H4 (cell line): ENCODE measurements around the gene RAD51B. TPM values are rescaled to one million over a fixed set of nuclear protein-coding genes. Genes with fewer than 3 reads are reported as not detected.

Source experiments
- DNase-seq: peaks from one replicate; pipeline ENCODE4 v3.0.0-alpha.2; 2015; ENCODE audit warnings: low spot score
- total RNA-seq: library from RNA; depleted of rRNA; stranded (reverse); fragments of >200 nt; shearing (Covaris generic); gene quantifications from 2 replicates; pipeline ENCODE4 v1.2.3, GENCODE V29; 2014

Gene RAD51B
- total RNA-seq, 1 experiment from 2014 or later = 11.2 TPM

DNA sequence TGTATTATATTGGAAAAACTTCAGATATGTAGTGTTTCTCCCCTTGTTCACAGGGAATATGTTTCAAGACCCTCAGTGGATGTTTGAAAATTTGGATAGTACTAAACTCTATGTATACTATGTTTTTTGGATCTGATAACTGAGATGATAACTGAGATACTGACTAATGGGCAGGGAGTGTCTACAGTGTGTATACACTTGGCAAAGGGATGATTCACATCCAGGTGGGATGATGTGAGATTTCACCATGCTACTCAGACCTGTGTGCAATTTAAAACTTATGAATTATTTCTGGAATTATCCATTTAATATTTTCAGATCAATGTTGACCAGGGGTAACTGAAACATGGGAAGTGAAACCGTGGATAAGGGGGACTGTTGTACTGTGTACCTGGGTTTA is 13.8 kb downstream of the RAD51B start:
- DNase-seq = no peak

DNA sequence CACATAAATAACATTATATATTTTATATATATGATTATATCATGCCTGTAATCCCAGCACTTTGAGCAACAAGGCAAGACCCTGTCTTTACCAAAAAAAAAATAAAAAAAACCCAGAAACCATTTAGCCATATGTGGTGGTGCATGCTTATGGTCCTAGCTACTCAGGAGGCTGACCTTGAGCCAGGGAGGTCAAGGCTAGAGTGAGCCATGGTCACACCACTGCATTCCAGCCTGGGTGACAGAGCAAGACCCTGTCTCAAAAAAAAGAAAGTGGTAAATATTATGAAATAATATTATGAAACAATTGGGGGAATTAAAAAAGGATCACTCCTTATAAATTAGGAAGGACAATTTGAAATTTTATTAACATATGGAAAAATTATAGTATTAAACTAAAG is 16.0 kb downstream of the RAD51B start:
- DNase-seq = no peak

DNA sequence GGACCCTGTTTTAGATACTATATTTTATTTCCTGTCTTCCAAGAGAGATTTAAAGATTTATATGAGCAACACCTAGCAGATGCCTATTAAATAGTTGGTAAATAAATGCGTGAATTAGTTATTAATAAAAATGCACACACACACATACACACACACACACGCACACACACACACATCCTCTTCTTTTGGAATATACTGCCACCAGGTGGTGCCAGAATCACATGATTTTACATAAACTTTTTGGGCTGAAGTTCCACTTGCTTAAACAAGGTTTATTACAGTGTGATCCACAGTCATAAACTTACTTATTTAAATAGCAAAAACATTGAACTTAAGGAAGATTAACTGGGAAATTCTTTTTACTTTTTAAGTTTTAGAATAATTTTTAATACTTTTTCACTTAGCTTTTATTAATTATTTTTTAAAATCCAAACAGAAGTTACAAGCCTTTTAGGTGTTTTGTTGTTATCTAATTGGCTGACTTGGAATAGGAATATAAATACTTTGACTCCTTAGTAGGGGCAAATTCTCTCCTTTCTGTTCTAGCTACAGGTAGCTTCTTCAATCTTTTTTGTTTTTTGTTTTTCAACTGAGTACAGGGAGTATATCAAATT is 17.5 kb downstream of the RAD51B start:
- DNase-seq = peak; percentile 71

DNA sequence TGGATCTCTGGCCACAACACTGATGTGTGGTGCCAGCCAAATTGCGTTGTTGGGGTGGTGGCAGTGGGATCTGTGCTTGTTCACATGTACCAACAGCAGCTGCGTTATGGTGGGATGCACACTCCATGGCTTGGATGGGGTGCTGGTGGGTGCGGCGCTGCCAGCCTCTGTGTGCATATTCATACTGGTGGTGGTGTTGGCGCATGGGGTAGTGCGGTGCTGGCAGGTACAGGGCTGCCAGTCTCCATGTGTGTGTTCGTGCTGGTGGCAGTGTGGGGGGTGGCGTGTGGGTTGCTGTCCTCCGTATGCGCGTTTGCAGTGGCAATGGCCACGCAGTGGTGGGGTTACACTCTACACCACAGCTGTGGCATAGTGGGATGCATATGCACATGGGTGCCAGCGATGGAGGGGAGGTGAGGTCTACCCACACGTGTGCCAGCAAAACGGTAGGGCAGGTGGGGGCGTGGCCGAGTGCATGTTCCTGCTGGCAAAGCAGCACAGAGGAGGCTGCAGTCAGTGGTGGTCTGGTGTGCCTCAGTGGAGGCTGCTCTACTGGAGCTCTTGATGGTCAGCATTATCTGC is 26.5 kb downstream of the RAD51B start:
- no peak for DNase-seq

DNA sequence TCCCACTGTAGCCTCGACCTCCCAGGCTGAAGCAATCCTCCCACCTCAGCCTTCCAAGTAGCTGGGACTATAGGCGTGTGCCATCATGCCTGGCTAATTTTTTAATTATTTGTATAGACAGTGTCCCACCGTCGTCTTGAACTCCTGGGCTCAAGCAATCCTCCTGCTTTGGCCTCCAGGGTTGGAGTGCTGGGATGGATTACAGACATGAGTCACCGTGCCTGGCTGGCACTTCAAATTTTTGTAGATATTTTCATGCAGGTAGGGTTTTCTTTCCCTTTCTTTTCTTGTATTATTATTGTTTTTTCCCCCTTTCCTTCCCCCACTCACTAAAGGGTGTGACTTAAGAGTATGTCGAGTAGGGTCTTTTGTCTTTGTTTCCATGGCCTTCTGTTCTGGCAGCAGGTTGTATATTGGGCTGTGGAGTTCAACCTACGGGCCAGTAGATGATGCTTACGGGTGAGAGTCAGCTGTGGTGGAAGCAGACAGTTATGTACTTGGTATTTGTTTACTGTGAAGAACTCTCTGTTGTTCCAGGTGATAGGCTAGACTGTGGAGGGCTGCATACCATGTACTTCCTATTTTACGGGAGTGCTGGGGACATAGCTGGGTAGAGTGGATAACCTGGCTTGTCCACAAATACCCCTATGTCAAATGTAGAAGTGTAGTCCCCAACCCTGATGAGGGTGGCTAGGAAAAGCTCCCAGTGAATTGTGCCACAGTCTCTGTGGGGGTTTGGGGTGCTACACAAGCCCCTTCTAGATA is 30.7 kb downstream of the RAD51B start:
- no peak for DNase-seq

DNA sequence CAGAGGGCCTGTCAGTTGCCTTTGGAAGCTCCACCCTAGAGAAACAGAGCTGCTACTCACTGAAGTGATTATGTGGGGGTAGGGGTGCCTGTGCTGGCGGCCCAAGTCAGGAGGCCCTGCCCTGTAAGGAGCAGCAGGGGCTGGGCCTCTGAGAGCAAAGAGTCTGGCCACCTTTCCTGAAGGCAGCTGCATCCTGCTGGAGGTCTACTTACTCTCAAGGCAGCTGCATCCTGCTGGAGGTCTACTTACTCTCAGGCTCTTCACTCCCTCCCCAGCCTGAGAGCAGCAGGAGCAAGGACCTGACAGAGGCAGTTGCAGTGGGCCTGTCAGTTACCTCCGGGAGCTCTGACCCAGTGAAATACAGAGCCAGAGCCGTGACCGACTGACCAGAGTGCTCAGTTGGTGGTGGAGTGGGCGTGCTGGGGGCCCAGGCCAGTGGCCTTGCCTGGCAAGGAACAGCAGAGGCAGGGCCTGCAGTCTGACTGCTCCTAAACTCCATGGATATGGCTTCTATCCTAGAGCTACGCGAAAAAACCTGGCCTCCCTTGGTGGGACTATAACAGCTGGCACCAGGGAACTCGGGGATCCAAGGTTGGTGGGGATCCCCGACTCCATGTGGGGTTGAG is 32.3 kb downstream of the RAD51B start:
- DNase-seq = no peak

DNA sequence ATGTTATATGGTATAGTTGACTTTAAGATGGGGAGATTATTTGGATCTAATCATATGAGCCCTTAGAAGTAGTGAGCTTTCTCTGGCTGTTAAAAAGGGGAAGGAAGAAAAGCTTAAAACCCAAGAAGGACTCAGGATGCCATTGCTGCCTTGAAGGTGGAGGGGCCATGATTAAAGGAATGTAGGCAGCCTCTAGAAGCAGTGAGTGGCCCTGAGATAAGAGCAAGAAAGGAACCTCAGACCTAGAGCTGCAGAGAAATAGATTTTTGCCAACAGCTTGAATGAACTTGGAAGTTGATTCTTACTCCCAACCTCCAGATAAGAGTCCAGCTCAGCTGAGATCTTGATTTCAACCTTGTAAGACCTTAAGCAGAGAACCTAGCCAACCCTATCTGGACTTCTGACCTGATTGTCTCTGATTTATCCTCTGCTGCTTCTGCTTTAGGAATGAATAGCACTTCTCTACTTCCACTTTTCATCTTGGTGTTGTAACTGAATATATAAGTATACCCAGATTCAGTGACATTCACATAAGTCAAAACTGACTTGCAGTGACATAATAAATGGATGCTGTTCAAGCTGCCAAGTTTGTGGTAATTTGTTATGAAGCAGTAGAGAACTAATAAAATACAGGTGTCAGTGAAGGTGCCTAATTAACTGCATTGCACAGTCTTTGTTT is 33.5 kb downstream of the RAD51B start:
- no peak for DNase-seq

DNA sequence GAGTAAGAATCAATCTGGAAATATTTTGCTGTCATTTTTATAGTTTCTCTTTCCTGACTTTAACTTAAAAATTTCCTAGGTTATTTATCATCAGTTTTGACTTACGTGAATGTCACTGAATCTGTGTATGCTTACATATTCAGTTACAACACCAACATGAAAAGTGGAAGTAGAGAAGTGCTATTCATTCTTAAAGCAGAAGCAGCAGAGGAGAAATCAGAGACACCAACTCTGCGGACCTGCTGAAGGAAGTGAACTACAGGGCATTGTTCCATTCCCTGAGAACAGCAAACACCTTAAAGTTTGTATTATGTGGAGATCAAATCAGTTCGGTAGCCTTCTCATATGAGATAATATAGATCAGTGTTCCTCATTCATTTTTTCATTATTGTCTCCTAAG is 34.1 kb downstream of the RAD51B start:
- no peak for DNase-seq

DNA sequence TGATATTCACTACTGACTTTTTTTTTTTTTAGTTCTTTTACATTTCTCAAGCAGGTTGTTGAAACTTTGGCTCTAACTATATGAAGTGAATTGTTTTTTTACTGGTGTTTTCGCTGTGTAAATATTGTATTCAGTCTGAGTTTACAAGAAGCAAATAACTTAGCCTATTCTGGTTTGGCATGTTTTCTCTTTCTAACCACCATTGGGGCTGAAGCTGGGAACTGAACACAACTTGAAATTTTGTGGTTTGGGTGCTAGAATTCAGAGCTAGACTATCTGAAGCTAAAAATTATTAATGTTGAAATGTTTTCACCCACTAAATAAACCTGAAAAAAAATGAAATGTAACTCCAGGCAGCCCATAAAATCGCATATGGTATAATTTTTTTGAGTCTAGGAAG is 37.2 kb downstream of the RAD51B start:
- DNase-seq = peak; percentile 47

DNA sequence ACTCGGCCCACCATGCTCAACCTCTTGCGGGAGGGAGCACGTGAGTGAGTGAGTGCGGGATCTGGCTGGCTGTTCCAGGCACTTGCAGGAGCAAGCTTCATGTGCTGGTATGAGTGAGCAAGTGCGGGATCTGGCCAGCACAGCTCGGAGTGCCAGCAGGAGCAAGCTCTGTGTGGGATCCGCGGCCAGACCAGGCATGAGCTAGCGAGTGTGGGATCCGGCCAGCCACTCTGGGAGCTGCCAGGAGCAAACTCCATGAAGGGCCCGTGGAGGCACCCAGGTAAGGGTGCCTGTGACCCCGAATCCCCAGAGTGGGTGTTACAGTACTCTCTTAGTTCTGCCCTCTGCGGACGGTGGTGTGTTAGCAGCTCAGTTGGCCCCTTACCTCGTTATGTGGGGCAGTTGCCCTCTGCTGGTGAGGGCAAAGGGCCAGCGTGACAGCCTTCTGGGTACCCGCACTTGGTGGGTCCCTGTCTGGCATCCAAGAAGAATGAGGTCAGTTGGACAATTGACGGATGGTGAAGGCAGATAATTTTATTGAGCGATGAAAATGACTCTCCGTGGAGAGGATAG is 38.3 kb downstream of the RAD51B start:
- no peak for DNase-seq

DNA sequence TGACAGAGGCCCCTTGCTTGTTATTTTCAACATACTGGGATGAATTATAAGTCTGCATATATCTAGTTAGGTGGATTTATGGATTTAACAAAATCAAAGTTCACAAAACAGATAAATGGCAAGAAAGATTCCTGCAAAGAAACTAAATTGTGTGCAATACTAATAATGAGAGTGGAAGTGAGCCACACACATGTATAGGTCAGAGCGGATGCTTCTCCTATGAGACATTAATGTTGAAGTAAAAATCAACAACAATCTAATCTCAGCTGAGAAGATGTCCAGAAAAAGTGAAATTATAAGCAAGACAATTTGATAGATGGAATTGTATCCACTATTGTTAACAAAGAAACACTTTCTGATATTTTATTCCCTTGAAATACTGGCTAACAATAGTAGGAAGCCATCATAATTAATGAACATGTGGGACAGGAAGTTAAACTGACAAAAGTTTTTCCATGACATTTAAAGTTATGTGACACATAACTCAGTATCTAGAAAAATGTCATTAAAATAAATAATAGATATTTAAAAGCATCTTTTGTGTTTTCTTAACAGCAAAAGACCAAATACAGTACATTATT is 39.7 kb downstream of the RAD51B start:
- no peak for DNase-seq

DNA sequence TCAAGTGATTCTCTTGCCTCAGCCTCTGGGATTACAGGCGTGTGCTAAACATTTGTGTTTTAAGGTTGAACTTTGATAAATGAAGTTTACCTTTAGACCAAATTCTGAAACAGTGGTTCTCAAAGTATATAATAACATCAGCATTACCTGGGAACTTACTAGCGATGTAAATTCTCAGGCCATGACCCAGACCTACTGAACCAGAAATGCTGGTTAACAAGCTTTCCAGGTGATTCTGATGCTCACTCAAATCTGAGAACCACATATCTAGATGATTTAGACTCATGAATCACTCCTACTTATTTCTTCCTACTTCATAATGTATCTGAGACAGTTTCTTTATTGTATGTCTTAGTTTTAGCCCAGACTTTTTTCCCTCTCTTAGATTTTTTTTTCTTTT is 43.6 kb downstream of the RAD51B start:
- DNase-seq = no peak

DNA sequence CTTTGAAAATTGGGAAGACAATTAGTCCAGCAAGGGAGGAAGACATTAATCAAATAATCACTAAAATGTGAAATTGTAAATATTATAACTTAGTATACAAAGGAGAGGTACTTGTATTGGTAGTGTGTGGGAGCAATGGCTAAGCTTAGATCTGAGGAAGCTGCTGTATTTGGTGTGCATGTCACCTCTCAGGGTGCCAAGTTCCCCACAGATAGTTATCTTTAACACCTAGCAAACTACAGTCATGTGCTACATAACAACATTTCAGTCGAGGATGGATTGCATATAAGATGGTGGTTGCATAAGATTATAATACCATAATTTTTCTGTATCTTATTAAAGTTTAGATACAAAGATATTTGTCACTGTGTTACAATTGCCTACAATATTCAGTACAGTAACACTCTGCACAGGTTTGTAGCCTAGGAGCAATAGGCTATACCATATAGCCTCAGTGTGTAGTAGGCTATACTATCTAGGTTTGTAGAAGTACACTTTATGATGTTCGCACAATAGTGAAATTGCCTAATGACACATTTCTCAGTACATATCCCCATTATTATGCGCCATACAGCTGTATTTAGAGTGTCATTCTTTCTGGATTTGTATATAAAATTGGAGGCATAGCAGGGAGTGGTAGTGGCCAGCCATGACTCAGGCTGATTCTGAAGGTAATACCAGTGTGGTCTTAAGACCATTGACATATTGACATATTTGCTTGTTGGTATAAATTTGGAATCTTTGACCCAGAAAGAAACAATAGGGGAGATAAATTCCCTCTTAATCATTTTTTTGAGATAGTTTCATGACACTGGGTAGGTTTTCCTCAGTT is 55.8 kb downstream of the RAD51B start:
- DNase-seq = no peak

DNA sequence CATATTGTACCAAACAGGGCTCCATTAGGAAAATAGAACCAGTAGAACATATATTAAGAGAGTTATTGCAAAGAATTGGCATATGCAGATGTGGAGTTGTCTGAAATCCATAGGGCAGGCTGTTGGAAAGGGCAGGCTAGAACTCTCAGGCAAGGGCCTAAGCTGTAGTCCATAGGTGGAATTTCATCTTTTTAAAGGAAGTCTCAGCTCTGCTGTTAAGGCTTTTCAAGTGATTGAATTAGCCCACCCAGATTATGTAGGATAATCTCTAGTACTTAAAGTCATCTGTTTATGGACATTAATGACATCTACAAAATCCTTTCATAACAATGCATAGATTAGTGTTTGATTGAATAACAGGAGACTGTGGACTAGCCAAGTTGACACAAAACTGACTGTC is 59.4 kb downstream of the RAD51B start:
- no peak for DNase-seq

DNA sequence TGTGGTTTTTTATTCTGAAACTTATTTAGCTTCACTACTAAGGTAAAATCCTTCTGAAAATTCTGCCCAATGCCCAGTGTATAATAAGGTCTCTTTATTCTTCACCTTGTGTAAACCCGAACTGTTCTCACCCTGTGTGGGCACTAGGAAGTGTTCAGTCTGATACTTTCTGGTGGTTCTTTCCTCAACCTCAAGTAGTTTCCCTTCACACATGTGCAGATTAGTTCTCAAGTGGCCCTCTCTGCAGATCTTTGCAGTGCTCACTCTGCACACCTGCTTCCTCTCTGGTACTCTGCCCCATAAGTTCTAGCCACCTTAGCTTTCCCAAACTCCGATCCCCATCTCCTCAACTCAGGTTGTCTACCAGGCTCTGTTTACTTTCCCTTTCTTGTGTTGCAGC is 61.6 kb downstream of the RAD51B start:
- DNase-seq = no peak

DNA sequence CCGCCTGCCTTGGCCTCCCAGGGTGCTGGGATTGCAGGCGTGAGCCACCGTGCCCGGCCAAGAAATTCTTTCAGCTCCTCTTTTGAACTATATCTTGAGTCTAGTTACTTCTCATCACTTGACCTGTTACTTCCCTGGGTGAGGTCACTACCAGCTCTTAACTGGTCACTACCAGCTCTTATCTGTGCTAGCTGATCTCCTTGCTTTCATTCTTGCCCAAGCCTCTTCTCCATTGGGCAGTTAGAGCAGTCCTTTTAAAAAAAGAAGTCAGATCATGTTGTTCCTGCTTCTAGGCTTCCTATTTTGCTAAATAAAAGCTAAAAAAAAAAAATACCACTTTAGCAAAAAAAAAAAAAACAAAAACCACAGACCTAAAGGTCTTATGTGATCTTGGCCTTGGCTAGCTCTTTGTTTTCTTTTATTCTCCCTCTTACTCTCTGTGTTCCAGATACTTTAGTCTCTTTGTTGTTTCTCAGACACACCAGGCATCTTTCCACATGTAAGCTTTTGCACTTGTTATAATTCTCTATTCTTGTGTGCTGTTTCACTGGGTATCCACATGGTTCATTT is 63.5 kb downstream of the RAD51B start:
- DNase-seq = no peak

DNA sequence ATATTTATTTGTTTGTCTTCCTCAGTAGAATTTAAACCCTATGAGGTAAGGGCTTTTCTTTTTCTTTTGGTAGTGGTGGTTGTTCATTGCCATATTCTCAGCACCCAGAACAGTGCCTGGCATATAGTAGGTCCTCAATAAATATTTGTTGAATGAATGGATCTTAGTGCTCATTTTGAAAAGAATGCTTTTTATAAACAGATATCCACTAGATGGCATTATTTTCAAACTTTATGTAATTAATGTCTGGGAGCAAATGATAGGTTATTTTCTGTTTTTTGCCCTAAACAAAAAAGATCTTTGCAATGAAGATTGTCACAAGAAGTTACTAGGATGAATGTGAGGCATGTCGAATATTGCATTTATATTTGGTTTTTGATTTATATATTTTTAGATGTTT is 64.1 kb downstream of the RAD51B start:
- DNase-seq = peak; percentile 16

DNA sequence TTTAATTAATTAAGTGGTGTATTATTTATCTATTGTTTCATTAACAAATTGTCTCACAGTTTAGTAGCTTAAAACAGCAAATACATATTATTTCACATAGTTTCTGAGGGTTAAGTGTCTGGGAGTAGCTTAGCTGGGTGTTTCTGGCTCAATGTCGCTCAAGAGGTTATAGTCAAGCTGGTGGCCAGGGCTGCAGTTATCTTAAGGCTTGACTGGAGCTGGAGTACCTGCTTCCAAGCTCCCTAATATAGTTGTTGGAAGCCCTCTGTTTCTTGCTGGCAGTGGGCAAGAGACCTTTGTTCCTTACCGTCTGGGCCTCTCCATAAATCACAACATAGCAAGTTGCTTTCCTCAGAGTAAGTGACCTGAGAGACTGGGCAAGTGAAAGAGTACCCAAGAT is 66.6 kb downstream of the RAD51B start:
- no peak for DNase-seq

DNA sequence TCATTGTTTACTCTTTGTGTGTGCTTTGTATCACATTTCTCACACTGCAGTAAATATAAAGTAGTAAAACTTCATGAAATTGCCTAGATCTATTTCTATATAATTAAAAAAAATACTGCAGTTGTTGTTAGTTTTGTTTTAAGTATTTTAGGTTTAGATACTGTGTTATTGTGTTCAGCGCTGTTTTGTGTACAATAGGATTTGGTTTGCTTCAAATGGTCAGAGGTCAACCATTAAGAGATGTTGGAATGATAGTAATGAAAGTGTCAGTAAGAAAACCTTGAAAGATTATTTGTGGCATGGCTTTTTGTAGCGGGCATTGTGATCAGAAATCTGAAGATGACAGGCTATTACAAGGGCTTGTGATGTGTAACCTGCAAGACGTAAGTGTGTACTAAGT is 67.9 kb downstream of the RAD51B start:
- no peak for DNase-seq

DNA sequence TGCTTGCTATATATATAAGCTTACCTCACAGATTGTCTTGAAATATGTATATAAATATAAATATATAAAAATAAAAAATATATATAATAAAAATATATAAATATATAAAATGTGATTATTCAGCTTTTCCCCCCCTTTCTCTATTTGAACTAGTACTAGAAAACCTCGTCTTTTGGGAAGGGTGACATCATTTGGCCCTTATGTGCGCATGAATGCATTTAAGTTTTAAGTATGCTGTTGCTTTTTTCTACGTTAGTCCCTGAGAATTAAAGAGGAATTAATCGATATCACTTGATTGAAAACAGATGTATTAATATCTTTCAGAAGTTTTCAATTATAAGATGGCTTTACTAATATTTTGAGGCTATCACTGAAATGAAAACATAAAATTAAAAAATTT is 69.9 kb downstream of the RAD51B start:
- no peak for DNase-seq
